ENCODE results near the gene CARD18.
"Not testable (repeated sequence)": the region's sequence is repeated elsewhere in the genome, so short reads cannot be mapped to it uniquely, and the experiment has no call there.

The CARD18 gene

DNA sequence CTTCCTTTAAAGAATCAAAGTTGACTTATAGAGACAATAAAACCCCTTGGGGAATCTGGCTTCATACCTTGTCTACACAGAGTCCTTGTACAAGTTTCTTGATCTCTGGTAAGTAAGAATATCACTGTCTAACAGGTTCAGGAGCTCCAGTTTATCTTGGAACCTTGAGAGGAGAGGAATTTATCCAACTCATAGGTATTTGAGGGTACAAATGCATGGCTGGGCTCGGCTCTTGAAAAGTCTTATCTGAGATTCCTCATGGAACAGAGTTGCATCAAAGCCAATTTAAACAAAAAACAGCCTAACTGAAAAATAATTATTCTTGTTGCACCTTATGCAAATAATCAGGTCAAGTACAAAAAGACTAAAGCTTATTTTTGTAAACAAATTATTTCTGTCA, 33.4 kb downstream of the CARD18 start:
- no peak overlapping the region for H3K27ac ChIP-seq
- no peak for DNase-seq (ENCODE audit: low spot score)
- ChIA-PET CTCF (interaction anchor here (0.7 kb wide), 1 partner anchor 48 kb away, joined by 5 read pairs; no protein-coding TSS in a partner anchor), POLR2A (ENCODE audit: low non-redundant PET) (no interaction called here)
- TF ChIP-seq, protein P1, sequence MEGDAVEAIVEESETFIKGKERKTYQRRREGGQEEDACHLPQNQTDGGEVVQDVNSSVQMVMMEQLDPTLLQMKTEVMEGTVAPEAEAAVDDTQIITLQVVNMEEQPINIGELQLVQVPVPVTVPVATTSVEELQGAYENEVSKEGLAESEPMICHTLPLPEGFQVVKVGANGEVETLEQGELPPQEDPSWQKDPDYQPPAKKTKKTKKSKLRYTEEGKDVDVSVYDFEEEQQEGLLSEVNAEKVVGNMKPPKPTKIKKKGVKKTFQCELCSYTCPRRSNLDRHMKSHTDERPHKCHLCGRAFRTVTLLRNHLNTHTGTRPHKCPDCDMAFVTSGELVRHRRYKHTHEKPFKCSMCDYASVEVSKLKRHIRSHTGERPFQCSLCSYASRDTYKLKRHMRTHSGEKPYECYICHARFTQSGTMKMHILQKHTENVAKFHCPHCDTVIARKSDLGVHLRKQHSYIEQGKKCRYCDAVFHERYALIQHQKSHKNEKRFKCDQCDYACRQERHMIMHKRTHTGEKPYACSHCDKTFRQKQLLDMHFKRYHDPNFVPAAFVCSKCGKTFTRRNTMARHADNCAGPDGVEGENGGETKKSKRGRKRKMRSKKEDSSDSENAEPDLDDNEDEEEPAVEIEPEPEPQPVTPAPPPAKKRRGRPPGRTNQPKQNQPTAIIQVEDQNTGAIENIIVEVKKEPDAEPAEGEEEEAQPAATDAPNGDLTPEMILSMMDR (conservative IDR thresholded peaks at IDR 0.05; ENCODE audit: low read depth): no peak

DNA sequence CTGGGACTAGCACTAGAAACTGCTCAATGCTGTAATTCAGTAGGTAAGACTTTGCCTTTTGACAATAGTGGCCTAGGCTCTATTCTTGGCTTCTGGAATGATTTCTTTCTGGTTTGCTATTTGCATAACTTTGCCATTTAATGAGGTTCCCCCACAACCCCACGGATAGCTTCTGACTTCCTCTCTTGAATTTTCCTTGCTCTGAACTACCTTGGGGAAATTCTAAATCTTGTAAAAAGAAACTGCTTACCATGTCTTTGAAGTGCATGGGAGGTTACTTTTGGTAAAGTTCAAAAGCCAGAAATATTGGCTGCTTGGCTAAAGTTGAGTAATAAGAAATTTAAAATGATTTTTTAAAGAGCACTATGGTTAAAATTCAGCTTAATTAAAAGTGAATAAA, 35.3 kb downstream of the CARD18 start:
- DNase-seq (ENCODE audit: low spot score): no peak
- ChIA-PET CTCF (interaction anchor here (0.7 kb wide), 1 partner anchor 8 kb away, joined by 6 read pairs; no protein-coding TSS in a partner anchor), POLR2A (ENCODE audit: low non-redundant PET) (no interaction called here)
- TF ChIP-seq, protein P1 (conservative IDR thresholded peaks at IDR 0.05; ENCODE audit: low read depth): no peak
- H3K27ac ChIP-seq: no peak overlapping the region

GRCh38 chr11:105103336-105103735, 36.2 kb downstream of the CARD18 start:
- DNase-seq (ENCODE audit: low spot score): no peak
- POLR2A ChIA-PET (ENCODE audit: low non-redundant PET): no interaction called here
- CTCF ChIA-PET: no interaction called here
- no peak overlapping the region for H3K27ac ChIP-seq
- TF ChIP-seq, protein P1 (conservative IDR thresholded peaks at IDR 0.05; ENCODE audit: low read depth): no peak

DNA sequence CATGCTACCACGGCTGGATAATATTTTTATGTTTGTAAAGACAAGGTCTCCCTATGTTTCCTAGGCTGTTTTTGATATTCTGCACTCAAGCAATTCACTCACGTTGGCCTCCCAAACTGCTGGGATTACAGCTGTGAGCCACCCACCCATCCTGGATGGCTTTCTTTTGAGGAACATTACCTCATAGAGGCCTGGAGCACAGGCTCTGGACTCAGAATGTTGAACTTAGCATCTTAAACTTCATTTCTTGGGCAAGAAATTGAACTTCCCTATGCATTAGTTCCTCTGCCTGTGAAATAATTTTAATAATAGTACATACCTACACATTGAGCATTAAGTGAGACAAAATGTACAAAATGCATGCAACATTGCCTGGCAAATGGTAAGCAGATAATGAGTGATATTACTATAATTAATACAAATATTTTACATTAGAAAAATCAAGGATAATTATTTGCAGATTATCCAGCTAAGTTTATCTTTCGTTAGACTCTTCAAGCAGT, 37.4 kb downstream of the CARD18 start:
- CTCF ChIA-PET; POLR2A ChIA-PET (ENCODE audit: low non-redundant PET); H3K27ac ChIP-seq; DNase-seq (ENCODE audit: low spot score): not testable (repeated sequence)

- H3K27ac ChIP-seq: no peak overlapping the region
- TF ChIP-seq, protein P1 (conservative IDR thresholded peaks at IDR 0.05; ENCODE audit: low read depth): no peak
- ChIA-PET POLR2A (ENCODE audit: low non-redundant PET) (no interaction called here), CTCF (no interaction called here)
- DNase-seq (ENCODE audit: low spot score): no peak
Measured at GRCh38 chr11:105100981-105101630, 38.5 kb downstream of the CARD18 start.

DNA sequence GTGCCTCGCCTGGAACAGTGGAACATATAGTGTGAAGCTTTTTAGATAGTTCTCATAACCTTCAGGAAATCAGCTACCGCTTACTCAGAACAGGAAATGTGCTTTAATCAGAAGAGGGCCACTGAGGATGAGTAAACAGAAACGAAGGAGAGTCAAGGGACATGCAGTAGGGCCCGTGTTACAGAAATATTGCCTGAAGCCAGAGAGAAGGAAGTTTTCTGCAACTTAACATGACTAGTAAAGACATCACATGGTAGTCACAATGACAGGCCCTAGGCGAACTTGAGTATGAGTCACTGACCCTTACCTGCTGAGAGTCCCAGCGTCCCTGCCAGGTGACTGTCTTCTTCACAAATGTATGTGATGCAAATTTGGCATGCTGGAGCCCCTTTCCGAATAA, 39.4 kb downstream of the CARD18 start:
- CTCF ChIA-PET: no interaction called here
- H3K27ac ChIP-seq: no peak overlapping the region
- DNase-seq (ENCODE audit: low spot score): no peak
- POLR2A ChIA-PET (ENCODE audit: low non-redundant PET): no interaction called here
- TF ChIP-seq, protein P1 (conservative IDR thresholded peaks at IDR 0.05; ENCODE audit: low read depth): no peak

DNA sequence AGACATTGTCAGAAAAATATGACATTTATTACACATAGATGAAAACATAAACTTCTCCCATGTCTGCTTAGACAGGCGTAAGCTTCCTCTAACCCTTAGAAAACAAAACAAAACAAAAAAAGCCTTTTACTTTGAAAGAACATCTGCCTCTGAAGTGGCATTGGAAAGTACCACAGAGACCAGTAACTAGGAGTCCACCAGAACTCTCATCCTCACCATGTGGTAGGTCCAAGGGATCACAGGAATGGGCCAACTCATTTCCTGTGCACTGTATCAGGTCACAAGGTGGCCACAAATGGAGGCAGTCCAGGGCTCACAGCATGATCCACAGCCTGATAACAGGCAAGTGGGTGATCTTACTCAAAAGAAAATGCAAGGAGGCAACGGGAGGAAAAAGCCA, 40.0 kb downstream of the CARD18 start:
- H3K27ac ChIP-seq; DNase-seq (ENCODE audit: low spot score); POLR2A ChIA-PET (ENCODE audit: low non-redundant PET); CTCF ChIA-PET: not testable (repeated sequence)

Data from RWPE1 (cell line).